Measurements from ENCODE around the gene WDR72.

WDR72 gene

GRCh38 chr15:53563627-53564026 lies 195.8 kb downstream of the WDR72 start:
- Histone ChIP-seq H3F3A (ENCODE audit: low read depth) (no peaks in the 10 kb centered on the region), H3K9ac (ENCODE audit: low read depth, low read length, poor library complexity, severe bottlenecking) (no peak overlapping the region), H3K79me2 (ENCODE audit: insufficient read depth, low read length) (no peaks in the 10 kb centered on the region), H2AFZ (ENCODE audit: low read length) (no peak overlapping the region), H3K4me1 (ENCODE audit: insufficient read depth, low read length, poor library complexity, severe bottlenecking) (peaks cover 48% of the 10 kb centered on the region), H3K9me3 (ENCODE audit: insufficient read depth, low read depth, low read length) (no peaks in the 10 kb centered on the region), H4K20me1 (ENCODE audit: insufficient read depth, low read length, poor library complexity, severe bottlenecking) (no peaks in the 10 kb centered on the region), H3K4me2 (ENCODE audit: low read depth, low read length, poor library complexity, severe bottlenecking) (no peak overlapping the region), H3K4me3 (ENCODE audit: low read length, poor library complexity, severe bottlenecking) (no peak overlapping the region), H3K36me3 (ENCODE audit: insufficient read depth, low read length) (no peaks in the 10 kb centered on the region), H3K27me3 (ENCODE audit: insufficient read depth, low read length, poor library complexity, severe bottlenecking) (no peaks in the 10 kb centered on the region), H3K9me2 (replicated peaks; ENCODE audit: low read depth, low read length) (no peaks in the 10 kb centered on the region)
- TF ChIP-seq CTCF (conservative IDR thresholded peaks at IDR 0.05; ENCODE audit: low read length): no peak
- no peak for TF ChIP-seq EZH2phosphoT487 (IDR thresholded peaks at IDR 0.05; ENCODE audit: borderline replicate concordance)

DNA sequence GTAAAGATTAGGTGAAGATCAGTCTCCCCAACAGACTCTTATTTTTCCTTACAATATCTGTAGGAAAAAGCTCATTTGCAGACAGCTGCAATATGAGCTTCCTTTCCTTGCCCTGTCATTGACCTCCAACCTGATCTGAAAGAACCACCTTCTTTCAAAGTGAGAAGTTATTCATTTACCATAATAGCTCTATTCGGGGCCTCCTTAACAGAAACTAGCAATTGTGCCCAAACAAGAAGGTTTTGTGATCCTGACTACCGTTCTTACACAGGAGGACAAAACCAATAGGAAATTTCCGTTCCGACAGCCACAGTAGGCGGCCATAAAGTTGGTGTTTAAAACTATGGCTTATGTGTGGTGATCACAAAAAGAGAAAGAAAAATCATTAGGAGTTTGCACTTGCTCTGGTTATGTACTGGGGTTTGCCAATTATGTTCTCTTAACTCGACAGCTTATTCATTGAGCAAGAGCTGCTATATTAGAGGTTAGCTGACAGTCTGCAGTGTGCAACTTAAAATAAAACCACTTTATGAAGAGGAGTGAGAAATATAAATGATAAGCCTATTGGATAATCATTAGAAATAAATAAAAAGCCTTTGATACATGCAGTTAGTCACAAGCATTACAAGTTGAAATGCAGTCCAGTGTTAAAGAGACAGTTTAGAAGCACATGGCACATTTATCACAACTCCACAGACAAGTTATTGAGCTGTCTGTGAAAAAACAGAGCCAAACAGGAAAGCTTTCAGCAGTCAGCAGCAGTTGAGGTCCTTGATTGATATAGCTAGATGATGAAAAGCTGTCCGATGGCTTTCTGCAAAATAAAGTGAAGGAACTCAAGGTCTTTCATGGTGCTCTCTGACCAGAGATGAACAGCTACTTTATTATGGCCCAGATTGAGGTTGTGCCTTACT lies 199.8 kb downstream of the WDR72 start:
- Histone ChIP-seq H3K27me3 (ENCODE audit: insufficient read depth, low read length, poor library complexity, severe bottlenecking) (no peaks in the 10 kb centered on the region), H3K79me2 (ENCODE audit: insufficient read depth, low read length) (no peaks in the 10 kb centered on the region), H2AFZ (ENCODE audit: low read length) (peak overlapping the region; percentile 69), H4K20me1 (ENCODE audit: insufficient read depth, low read length, poor library complexity, severe bottlenecking) (no peaks in the 10 kb centered on the region), H3K4me1 (ENCODE audit: insufficient read depth, low read length, poor library complexity, severe bottlenecking) (peaks cover 25% of the 10 kb centered on the region), H3K4me2 (ENCODE audit: low read depth, low read length, poor library complexity, severe bottlenecking) (peak overlapping the region; percentile 12), H3K4me3 (ENCODE audit: low read length, poor library complexity, severe bottlenecking) (no peak overlapping the region), H3K9me2 (replicated peaks; ENCODE audit: low read depth, low read length) (no peaks in the 10 kb centered on the region), H3F3A (ENCODE audit: low read depth) (no peaks in the 10 kb centered on the region), H3K9ac (ENCODE audit: low read depth, low read length, poor library complexity, severe bottlenecking) (no peak overlapping the region), H3K36me3 (ENCODE audit: insufficient read depth, low read length) (no peaks in the 10 kb centered on the region), H3K9me3 (ENCODE audit: insufficient read depth, low read depth, low read length) (no peaks in the 10 kb centered on the region)
- TF ChIP-seq EZH2phosphoT487 (IDR thresholded peaks at IDR 0.05; ENCODE audit: borderline replicate concordance) (no peak), CTCF (conservative IDR thresholded peaks at IDR 0.05; ENCODE audit: low read length) (no peak)

GRCh38 chr15:53558384-53558783 lies 201.1 kb downstream of the WDR72 start:
- TF ChIP-seq EZH2phosphoT487 (IDR thresholded peaks at IDR 0.05; ENCODE audit: borderline replicate concordance): no peak
- no peak for TF ChIP-seq CTCF (conservative IDR thresholded peaks at IDR 0.05; ENCODE audit: low read length)
- H3K4me2 ChIP-seq (ENCODE audit: low read depth, low read length, poor library complexity, severe bottlenecking): no peak overlapping the region
- H4K20me1 ChIP-seq (ENCODE audit: insufficient read depth, low read length, poor library complexity, severe bottlenecking): no peaks in the 10 kb centered on the region
- H3K27me3 ChIP-seq (ENCODE audit: insufficient read depth, low read length, poor library complexity, severe bottlenecking): no peaks in the 10 kb centered on the region
- H3K4me3 ChIP-seq (ENCODE audit: low read length, poor library complexity, severe bottlenecking): no peak overlapping the region
- no peak overlapping the region for H3K9ac ChIP-seq (ENCODE audit: low read depth, low read length, poor library complexity, severe bottlenecking)
- H3K9me2 ChIP-seq (replicated peaks; ENCODE audit: low read depth, low read length): no peaks in the 10 kb centered on the region
- no peaks in the 10 kb centered on the region for H3F3A ChIP-seq (ENCODE audit: low read depth)
- H3K4me1 ChIP-seq (ENCODE audit: insufficient read depth, low read length, poor library complexity, severe bottlenecking): peaks cover 21% of the 10 kb centered on the region
- no peaks in the 10 kb centered on the region for H3K79me2 ChIP-seq (ENCODE audit: insufficient read depth, low read length)
- no peaks in the 10 kb centered on the region for H3K9me3 ChIP-seq (ENCODE audit: insufficient read depth, low read depth, low read length)
- no peak overlapping the region for H2AFZ ChIP-seq (ENCODE audit: low read length)
- H3K36me3 ChIP-seq (ENCODE audit: insufficient read depth, low read length): no peaks in the 10 kb centered on the region
